Measurements from ENCODE around the gene PTPRR. TPM values are rescaled to one million over a fixed set of nuclear protein-coding genes. Genes with fewer than 3 reads are reported as not detected.

Gene PTPRR
- total RNA-seq, 4 donors from 2014 or later: 0.15 TPM; not detected in 3

DNA sequence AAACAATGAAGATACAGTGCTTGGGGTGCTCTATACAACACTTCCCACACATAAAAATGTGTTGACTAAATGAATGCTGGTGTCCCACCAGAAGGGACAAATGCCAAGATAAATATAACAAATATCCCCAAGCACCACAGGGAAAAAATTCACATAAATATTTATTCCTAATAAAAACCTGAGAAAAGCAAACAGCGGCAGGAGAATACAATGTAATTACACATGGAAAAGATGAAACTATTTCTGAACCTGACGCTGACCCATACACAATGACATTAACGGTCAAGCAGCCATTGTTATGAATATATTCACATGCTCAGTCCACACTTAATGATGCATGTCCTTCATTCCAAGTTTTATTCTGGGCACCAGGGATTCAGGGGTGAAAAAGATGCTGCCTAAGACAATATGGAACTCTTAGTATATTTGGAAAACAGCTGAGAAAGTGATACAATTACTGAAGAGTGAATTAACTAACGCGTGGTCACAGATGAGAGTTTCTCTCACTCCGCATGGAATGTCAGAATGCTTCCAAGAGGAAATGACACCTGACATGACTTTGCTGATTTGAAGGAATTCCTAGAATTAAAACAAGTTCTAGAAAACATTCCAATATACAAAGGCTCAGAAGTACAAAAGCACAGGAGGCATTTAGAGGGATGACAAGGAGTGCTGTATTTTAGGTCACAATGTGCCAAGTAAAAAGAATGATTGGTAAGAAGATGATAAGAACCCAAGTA, 27.9 kb upstream of the PTPRR start:
- TF ChIP-seq, protein P1, sequence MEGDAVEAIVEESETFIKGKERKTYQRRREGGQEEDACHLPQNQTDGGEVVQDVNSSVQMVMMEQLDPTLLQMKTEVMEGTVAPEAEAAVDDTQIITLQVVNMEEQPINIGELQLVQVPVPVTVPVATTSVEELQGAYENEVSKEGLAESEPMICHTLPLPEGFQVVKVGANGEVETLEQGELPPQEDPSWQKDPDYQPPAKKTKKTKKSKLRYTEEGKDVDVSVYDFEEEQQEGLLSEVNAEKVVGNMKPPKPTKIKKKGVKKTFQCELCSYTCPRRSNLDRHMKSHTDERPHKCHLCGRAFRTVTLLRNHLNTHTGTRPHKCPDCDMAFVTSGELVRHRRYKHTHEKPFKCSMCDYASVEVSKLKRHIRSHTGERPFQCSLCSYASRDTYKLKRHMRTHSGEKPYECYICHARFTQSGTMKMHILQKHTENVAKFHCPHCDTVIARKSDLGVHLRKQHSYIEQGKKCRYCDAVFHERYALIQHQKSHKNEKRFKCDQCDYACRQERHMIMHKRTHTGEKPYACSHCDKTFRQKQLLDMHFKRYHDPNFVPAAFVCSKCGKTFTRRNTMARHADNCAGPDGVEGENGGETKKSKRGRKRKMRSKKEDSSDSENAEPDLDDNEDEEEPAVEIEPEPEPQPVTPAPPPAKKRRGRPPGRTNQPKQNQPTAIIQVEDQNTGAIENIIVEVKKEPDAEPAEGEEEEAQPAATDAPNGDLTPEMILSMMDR (IDR thresholded peaks at IDR 0.05): no peak
- TF ChIP-seq POLR2A (IDR thresholded peaks at IDR 0.05): no peak
- intact Hi-C loops (cut with DNase I; ENCODE audit: low total_unique reads): no loop called here
- 67 to 78% methylated on average over 6 of the region's 6 CpGs for WGBS, 2 donors
- no peak for DNase-seq (ENCODE audit: low spot score in 2 of 2)
- no peak overlapping the region for H3K4me3 ChIP-seq (ENCODE audit: low read depth, poor library complexity, severe bottlenecking)

DNA sequence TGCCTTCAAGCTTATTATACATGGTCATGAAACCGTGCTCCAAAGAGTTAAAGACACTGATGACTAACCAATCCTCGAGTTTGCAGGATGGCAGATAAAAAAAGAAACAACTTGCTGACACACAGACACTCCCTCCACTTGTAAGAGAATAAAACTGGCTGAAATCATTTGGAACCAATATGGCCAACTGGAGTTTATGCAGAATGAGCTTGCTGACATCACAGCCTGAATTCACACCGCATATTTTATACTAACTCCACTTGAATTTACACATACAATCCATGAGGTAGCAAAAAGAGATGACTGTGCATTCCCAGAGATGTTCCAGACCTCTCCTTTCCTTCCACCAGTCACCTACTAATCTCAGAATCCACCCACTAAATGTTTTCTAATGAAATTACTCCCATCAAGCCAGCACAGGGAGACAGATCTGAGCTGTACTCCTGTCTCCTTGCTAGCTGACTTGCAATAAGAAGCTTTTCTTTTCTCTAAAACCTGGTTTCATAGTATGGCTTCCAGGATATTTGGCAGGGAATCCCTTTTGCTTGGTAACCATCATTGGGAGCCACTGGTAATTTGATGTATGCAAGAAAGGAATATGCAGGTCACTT, 15.8 kb upstream of the PTPRR start:
- DNase-seq (ENCODE audit: low spot score in 2 of 2): no peak
- WGBS, 2 donors: 41 to 49% methylated on average over 3 of the region's 3 CpGs
- intact Hi-C loops (cut with DNase I; ENCODE audit: low total_unique reads): no loop called here
- no peak overlapping the region for H3K4me3 ChIP-seq (ENCODE audit: low read depth, poor library complexity, severe bottlenecking)
- TF ChIP-seq POLR2A (IDR thresholded peaks at IDR 0.05): no peak
- TF ChIP-seq, protein P1 (IDR thresholded peaks at IDR 0.05): no peak

DNA sequence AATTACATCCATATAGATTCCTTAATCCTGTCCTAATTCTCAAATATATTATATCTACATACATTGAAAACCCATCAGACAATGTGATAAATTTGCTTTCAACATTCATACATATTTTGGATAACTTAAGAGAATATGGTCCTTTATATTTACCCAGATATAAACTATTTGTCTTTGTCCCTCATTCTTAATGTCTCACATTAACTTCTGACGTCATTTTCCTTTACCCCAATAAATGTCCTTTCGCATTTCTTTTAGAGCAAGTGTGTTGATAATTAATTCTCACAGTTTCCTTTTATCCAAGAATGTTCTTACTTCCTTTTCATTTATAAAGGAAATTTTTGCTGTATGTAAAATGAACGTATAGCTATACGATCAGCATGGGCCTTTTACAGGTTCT, 12.6 kb upstream of the PTPRR start:
- TF ChIP-seq POLR2A (IDR thresholded peaks at IDR 0.05): no peak
- TF ChIP-seq, protein P1 (IDR thresholded peaks at IDR 0.05): no peak
- no peak overlapping the region for H3K4me3 ChIP-seq (ENCODE audit: low read depth, poor library complexity, severe bottlenecking)
- no peak for DNase-seq (ENCODE audit: low spot score in 2 of 2)
- WGBS, 2 donors: 64 to 83% methylated on average over 4 of the region's 4 CpGs
- intact Hi-C loops (cut with DNase I; ENCODE audit: low total_unique reads): no loop called here

DNA sequence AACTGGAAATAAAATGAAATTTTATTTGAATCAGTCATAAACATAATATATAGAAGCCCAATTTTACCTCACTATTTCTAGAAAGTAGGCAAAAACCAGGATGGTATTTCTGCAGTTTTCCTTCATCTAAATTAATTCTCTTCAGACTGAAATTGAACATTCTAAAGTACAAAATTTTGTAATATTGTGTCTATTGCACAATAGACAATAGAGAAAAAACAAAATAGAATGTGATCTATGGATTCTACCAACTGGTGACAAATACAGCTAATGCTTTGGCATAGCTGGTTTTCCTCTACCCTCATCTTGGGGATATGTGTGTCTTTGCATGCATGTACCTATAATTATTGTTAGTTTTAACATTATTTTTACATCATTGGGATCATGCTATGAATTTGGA, 8.5 kb upstream of the PTPRR start:
- TF ChIP-seq, protein P1 (IDR thresholded peaks at IDR 0.05): no peak
- no peak for TF ChIP-seq POLR2A (IDR thresholded peaks at IDR 0.05)
- DNase-seq (ENCODE audit: low spot score in 2 of 2): no peak
- H3K4me3 ChIP-seq (ENCODE audit: low read depth, poor library complexity, severe bottlenecking): no peak overlapping the region
- intact Hi-C loops (cut with DNase I; ENCODE audit: low total_unique reads): no loop called here

DNA sequence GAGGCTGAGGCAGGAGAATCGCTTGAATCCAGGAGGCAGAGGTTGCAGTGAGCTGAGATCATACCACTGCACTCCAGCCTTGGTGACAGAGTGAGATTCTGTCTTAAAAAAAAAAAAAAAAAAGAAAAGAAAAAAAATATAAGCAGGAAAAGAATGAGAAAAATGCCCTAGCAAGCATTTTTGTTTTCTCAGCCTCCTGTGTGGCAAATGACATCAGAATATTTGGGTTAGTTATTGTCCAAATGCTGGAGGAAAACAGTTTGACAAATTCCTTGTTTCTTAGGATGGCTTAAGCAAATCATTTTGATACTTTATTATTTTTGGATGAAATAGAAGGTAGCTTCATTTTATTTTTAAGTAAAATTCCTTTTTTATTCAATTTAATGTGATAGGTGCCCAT, 7.5 kb upstream of the PTPRR start:
- H3K4me3 ChIP-seq (ENCODE audit: low read depth, poor library complexity, severe bottlenecking): no peak overlapping the region
- intact Hi-C loops (cut with DNase I; ENCODE audit: low total_unique reads): no loop called here
- WGBS, 2 donors: 100% methylated on average over 1 of the region's 1 CpG
- no peak for DNase-seq (ENCODE audit: low spot score in 2 of 2)
- no peak for TF ChIP-seq POLR2A (IDR thresholded peaks at IDR 0.05)
- TF ChIP-seq, protein P1 (IDR thresholded peaks at IDR 0.05): no peak
